ENCODE results near the gene VEGFA.

The VEGFA gene

DNA sequence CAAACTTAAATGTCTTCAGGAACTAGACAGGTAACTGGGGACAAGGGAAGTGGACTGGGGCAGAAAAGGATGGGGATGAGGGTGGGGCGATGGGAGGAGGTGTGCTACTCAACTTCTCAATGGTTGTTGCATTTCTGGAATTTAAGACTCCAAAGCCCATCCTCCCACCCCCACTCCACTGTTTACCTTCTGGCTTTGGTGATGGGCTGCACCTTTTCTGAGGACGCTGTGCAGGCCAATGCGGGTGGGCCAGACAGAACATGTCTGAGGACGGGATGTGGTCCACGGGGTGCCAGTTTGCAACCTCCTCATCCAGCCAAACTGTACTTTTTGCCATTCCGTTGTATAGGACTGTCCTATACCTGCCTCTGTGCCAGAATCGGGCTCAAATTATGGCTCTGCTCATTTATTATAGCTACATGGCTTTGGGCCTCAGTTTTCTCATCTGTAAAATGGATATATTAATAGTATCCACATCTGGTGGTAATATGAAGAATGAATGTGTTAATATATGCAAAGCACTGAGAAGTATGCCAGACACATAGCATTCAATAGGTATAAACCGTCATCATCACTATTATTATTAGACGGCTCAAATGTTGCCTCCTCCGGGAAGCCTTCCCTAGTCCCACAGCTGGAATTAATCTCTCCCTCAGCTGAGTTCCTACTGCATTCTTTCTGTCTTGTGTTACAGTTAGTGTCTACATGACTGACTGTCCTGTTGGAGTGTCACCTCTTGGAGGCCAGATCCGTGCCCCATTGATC, 31.0 kb upstream of the VEGFA start:
- DNase-seq (ENCODE audit: low read depth) = no peak

DNA sequence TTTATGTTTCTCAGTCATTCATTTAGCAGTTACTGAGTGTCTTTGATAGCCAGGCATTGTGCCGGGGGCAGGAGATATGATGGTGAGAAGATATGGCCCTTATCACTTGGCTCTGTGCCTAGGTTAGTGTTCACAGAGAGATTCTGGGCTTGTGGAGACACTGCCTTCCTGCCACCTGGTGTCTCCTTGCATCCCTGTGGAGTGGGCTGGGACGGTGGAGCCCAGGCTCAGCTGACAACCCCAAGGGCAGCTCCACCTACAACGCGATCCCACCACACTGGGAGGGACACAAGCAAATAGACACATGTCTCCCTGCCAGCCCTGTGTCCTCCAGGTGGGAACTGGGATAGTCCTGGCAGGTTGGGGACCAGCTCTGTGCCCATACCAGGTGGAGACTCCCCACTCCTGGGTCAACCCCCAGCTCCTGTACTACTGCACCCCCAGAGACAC, 30.3 kb upstream of the VEGFA start:
- no peak for DNase-seq (ENCODE audit: low read depth)

- DNase-seq (ENCODE audit: low read depth) = no peak
Observed at GRCh38 chr6:43740321-43740960, 29.6 kb upstream of the VEGFA start.

DNA sequence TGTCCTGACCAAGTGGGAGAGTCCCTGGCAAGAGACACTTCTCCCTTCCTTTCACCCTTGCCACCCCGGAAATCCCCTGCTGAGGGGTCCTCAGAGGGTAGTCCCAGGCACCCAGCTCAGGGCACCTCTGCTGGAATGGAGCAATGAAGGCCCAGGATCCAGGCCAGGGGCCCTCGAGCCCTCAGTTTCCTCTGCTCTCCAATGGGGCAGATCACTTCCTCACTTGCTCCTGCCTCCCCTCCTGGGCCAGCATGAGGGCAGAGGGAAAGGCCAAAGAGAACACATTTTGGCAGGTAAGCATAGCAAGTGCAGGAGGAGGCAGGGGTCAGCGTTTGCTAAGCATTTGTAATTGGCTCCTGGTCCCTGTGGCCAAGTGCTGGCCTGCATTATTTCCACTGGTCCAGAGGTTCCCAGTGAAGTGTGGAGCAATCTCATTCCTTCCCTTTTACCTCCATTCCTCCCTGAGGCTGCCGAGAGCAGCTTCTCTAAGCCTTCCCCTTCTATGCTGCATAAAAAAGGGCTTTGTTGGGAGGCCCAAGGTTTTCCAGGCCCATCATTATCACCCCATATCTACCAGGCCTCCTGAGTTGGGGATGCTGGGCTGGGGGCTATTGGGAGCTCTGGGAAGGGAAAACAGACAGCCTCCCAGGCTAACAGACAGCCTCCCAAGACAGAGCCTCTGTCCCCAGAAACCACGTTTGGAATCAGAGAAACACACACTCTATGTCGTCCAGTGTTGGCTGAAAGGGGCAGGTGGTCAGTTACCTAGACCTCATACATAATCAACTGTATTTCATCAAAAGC, 28.8 kb upstream of the VEGFA start:
- DNase-seq (ENCODE audit: low read depth) = no peak

DNA sequence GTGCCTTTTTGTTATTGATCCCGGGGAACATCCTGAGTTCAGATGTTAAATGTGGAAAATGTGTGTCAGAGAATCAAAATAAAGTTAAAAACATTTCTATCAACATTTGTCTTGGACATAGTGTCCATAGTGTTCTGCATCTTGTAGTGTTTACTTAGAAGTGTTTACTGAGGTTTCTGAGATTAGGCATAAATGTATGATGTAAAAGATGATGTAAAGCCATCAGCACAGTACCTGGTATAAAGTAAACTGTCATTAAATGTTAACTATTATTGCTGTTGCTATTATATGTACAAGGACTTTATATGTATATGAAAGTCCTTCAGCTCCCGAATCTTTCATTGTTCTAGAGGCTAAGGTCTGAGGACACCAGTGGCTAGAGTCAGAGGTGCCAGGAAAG, 28.2 kb upstream of the VEGFA start:
- no peak for DNase-seq (ENCODE audit: low read depth)

DNA sequence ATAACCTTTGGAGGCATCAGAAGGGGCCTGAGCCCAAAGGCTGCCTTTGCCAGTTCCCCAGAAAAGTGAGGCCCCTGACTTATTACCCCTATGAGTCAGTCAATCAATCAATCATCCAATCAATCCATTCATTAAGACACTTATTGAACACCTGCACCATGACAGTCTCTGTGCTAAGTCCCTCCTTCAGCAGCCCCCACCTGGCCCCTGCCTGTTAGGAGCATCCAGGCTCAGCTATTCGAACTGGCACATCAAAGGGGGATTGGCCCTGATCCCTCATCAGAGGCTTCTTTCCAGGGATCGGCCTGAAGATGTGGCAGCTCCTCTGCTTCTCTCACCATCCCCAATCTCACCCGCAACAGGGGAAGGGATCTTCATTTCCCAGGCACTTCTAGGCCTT, 27.7 kb upstream of the VEGFA start:
- DNase-seq (ENCODE audit: low read depth) = no peak

GRCh38 chr6:43742931-43743632, 26.9 kb upstream of the VEGFA start:
- DNase-seq (ENCODE audit: low read depth) = no peak

- no peak for DNase-seq (ENCODE audit: low read depth)
Observed at GRCh38 chr6:43743682-43744381, 26.2 kb upstream of the VEGFA start.

- DNase-seq (ENCODE audit: low read depth) = no peak
Observed at GRCh38 chr6:43744491-43744890, 25.5 kb upstream of the VEGFA start.

DNA sequence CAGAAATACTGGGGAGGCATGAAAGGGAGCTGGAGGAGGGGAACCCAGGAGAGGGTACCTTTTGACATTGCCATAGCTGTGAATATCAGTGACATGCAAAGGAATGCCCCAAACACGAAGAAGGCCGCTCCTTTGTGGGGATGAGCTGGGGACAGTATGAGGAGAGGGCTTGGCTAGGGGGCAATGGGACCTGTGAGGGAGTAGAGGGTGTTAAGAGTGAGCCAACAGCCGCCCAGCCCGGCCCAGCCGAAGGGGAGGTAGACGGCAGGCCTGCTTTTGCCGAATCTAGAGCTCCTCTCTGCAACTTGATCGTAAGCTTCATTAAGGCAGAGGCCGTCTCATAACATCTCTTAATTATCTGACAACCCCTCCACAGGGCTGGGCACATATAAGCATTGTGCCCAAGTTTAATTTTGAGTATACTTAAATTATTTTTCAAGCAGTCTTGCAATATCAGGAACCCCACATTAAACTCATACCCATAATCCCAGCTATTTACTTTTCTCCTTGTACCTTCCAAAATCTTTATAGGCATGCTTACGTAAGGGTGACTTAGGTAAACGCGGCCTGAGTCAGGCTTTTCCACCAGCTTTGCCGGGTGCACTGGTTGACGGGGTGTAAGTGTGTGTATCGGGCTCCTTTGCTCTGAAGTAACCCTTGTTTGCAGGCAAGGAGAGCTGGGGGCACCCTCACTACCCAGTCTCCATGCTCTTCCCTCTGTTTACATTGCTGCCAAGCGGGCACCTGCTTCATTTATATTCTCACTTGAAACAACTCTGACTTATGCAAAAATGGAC, 24.9 kb upstream of the VEGFA start:
- no peak for DNase-seq (ENCODE audit: low read depth)

- no peak for DNase-seq (ENCODE audit: low read depth)
Observed at GRCh38 chr6:43746071-43746470, 23.9 kb upstream of the VEGFA start.

DNA sequence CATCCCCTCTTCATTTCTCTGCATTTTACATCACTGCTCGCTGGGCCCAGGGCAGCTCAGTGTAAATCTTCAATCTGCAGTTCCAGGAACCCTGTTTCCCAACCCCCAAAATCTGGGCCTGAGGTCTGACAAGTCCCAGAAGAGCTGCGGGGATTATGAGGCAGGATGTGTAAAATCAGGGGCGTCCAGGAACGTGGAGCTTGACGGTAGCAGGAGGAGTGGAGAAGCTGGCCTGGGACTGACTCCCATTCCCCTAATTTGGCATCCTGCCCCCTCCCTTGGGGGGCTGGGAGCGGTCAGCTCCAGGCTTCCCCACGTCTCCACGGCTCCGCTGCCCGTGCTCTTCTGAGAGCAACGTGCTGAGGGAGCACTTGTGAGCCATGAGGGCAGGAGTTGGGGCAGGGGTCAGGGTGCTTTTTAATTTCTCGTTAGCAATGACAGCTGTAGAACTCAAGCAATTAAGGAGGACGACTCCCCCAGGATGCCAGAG, 23.4 kb upstream of the VEGFA start:
- no peak for DNase-seq (ENCODE audit: low read depth)

GRCh38 chr6:43747784-43748183, 22.2 kb upstream of the VEGFA start:
- DNase-seq (ENCODE audit: low read depth) = no peak

DNA sequence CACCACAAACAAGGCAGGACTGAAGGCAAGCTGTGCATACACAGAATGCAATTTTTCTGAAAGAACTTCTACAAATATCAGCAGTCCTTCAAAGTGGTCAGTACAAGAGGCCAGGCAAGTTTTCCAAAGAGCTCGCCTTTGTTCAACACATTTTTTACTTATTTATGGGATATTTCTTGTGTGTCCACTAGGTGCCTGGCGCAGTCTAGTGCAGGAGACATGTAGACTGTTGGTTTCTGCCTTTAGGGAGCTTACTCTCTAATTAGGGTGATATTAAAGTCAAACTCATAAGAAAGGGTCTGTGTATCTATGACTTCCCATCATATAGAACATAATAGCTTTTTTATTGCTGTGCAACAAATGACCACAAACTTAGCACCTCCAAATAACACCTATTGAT, 21.2 kb upstream of the VEGFA start:
- DNase-seq (ENCODE audit: low read depth) = no peak

GRCh38 chr6:43749461-43749860, 20.6 kb upstream of the VEGFA start:
- DNase-seq (ENCODE audit: low read depth) = no peak

DNA sequence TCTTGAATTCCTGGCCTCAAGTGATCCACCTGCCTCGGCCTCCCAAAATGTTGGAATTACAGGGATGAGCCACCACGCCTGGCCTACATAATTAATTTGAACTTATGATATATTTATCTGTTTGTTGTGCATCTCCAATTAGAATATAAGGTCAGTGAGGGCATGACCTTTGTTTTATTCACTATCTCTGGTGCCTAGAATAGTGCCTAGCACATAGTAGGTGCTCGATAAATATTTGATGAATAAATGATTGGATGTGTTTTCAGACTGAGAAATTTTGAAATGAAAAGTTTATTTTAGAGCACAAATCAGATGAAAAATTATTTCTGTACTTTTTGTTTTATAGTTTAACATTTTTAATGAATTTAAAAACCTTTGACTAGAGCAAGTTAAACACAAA, 19.4 kb upstream of the VEGFA start:
- no peak for DNase-seq (ENCODE audit: low read depth)

- no peak for DNase-seq (ENCODE audit: low read depth)
Observed at GRCh38 chr6:43753570-43754183, 16.3 kb upstream of the VEGFA start.

DNA sequence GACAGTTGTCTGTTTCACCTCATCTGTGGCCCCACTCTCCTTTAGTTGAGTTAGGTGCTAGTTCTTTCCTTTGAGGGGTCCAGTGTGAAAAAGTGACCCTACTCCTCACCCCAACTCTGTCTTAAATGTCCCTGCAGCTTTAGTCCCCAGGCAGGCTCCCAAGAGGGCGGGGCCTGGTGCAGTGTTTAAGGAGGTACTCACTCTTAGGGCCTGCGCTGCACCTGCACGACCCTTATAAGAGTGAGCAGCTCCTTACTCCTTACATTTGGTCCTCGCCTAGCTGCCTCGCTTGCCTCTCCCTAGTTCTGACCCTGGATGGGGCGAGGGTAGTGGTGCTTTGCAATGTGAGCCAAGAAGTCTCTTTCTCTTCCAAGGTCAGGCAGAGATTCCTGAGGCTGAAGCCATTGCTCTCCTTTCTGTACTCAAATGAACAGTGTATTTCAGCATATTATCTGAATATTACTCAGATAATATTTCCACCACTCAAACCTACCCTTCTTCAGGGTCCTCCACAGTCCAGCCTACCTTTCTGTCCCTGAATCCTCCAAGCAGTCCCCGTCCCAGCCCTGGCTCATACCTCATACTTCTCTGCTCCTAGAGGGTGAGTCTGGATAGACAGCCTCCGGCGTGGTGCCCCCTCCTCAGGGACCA, 11.9 kb upstream of the VEGFA start:
- DNase-seq (ENCODE audit: low read depth) = no peak

DNA sequence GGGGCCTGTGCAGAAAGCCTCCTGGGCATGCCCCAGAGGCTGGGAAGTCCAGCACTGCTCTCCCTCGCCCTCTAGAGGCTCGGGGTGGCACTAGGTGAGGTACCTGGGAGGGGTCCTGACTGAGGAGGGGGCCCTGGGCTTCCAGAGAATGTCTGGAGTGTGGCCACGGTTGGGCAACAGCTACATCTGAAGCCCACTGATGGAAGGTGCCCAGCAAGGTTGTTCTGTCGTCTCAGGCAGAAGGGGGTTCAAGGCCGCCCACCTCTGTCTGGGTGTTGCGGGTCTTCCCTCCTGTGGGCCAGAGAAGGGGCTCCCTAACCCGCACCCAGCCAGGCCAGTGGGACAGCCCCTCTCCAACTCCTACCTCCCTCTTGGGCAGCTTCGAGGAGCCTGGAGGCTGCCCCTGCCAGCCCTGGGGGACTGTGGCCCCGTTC, 11.4 kb upstream of the VEGFA start:
- DNase-seq (ENCODE audit: low read depth) = no peak

All from activated T-helper 9 cell treated with anti-CD3 and anti-CD28 coated beads, Interleukin-2, amount 50 U/mL, for 16 hours (primary cell).